ENCODE measurements around the gene NR2C2AP. TPM values are rescaled to one million over a fixed set of nuclear protein-coding genes. Genes with fewer than 3 reads are reported as not detected.

The NR2C2AP gene
- total RNA-seq, 8 experiments from 2014 or later, result 8.7 to 26.0 (median 11.8) TPM

DNA sequence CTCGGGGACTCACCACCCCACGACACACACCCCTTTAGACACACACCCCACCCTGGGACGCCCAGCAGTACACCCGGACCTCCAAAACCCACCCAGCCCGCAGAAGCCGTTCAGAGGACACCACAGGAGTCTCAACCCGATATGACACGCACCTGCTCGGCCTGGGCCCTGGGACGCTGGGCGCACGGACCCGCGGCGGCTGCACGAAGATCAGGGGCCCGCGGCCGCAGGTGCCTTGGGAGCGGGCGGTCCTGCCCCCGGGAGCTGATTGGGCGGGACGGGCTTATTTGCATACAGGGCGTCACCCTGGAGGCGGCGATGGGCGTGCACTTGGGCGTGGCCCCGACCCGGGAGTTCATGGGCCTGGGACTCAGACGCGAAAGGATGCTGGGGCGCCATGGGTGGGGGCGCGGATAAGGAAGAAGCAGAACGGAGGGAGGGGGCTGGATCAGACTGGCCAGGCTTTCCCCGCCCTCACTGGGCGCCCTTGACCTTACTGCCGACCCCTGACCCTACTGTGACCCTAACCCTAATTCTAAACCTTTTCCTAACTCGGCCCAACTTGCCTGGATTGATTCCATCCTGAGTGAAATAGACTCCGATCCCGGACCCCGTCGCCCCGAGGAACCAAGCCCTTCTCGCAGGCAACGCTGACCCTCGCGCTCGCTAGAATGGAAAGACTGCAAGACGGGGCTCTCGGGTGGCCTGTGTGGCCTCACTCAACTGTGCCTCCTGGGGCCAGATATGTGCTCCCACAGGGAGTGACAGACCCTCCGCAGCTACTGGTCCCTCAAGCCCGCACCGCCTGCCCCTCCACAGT lies 33.0 kb downstream of the NR2C2AP start, which contains the start of gene MEF2B:
Gene MEF2B, minus strand, starts transcription at position 211 of the 820 bp plus-strand sequence. CDS start 19,528 bp downstream, outside the sequence.
- Histone ChIP-seq H3K27ac (no peak within 1 kb of the TSS), H3K4me1 (replicated peaks in 1 of 2) (peaks cover 7% of the 10 kb centered on the region in 2 donors), H3K4me3 (peak within 1 kb of the TSS; percentile 12 to 28 (median 18))
- in situ Hi-C loops (cut with MboI; ENCODE audit: low pct_unique_long_range_greater_than_20kb in 2 of 9, low sequenced_read_pairs in 9 of 9, unreplicated experiment in 9 of 9), result loop anchor here in 1 of 9 experiments (25.0 kb wide), 1 partner anchor 317 kb away; no protein-coding TSS in a partner anchor
- 16 to 47% (median 29%) methylated on average over 2 to 10 of the region's 56 CpGs; no CpG with 5 or more reads in 6 of the 10 experiments for WGBS, 10 experiments
- ATAC-seq (replicated peaks in 6 of 8), result peak; percentile 82 to 98 (median 96)

- ATAC-seq (replicated peaks in 6 of 8), result peak in 3 of 8 experiments; percentile 7 to 17 (median 15)
- H3K4me1 ChIP-seq (replicated peaks in 1 of 2), result peaks cover 7% of the 10 kb centered on the region in 2 donors
- in situ Hi-C loops (cut with MboI; ENCODE audit: low pct_unique_long_range_greater_than_20kb in 2 of 9, low sequenced_read_pairs in 9 of 9, unreplicated experiment in 9 of 9), result loop anchor here in 1 of 9 experiments (25.0 kb wide), 1 partner anchor 318 kb away; no protein-coding TSS in a partner anchor
- H3K27ac ChIP-seq, result no peak overlapping the region
- 0 to 81% (median 76%) methylated on average over 1 to 5 of the region's 9 CpGs; no CpG with 5 or more reads in 4 of the 10 experiments for WGBS, 10 experiments
- peak overlapping the region in 3 of 5 donors; percentile 15 to 28 (median 24) for H3K4me3 ChIP-seq
Observed at GRCh38 chr19:19169236-19170052, 33.8 kb downstream of the NR2C2AP start.

GRCh38 chr19:19167612-19168011 lies 35.6 kb downstream of the NR2C2AP start:
- H3K27ac ChIP-seq, result no peak overlapping the region
- in situ Hi-C loops (cut with MboI; ENCODE audit: low pct_unique_long_range_greater_than_20kb in 2 of 9, low sequenced_read_pairs in 9 of 9, unreplicated experiment in 9 of 9), result loop anchor here in 1 of 9 experiments (25.0 kb wide), 1 partner anchor 320 kb away; no protein-coding TSS in a partner anchor
- H3K4me1 ChIP-seq (replicated peaks in 1 of 2), result peaks cover 7% of the 10 kb centered on the region in 2 donors
- WGBS, 10 experiments, result 43 to 86% (median 75%) methylated on average over 1 to 3 of the region's 3 CpGs; no CpG with 5 or more reads in 5 of the 10 experiments
- no peak overlapping the region for H3K4me3 ChIP-seq
- no peak for ATAC-seq (replicated peaks in 6 of 8)

DNA sequence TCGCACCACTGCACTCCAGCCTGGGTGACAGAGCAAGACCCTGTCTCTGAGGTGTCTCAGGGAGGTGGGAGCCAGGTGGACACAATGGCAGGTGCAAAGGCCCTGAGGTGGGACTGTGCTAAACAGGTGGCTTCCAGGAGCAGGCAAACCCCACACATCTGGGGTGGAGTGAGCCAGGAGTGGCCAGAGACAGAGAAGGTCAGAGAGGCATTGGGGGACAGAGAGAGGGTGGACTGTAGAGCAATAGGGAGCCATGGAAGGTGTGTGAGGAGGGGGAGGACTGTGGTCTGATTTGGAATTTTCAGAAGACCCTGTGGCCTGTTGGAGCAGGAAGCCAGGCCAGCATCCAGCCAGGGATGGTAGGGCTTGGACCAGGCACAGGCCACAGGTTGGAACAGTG lies 37.8 kb downstream of the NR2C2AP start:
- ATAC-seq (replicated peaks in 6 of 8), result no peak

DNA sequence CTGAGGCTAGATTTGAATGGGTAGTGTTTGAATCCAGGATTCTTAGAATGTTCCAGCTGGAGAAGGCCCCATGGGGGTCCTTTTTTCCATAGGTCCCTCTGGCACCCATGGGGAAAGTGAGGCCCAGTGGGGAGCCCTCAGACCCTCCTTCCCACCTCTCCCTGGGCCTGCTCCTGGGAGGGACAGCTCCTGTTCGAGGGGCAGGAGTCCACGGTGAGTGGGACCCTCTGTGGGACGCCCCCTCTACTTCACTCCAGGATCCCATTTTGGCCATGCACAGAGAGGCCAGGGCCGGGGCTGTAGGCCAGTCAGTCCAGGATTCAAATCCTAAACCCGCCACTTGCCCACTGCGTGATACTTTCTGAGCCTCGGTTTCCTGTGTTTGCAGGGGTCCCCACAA lies 40.7 kb downstream of the NR2C2AP start:
- in situ Hi-C loops (cut with MboI; ENCODE audit: low pct_unique_long_range_greater_than_20kb in 2 of 9, low sequenced_read_pairs in 9 of 9, unreplicated experiment in 9 of 9), result loop anchor here in 1 of 9 experiments (25.0 kb wide), 1 partner anchor 325 kb away; no protein-coding TSS in a partner anchor
- no peak for ATAC-seq (replicated peaks in 6 of 8)
- H3K4me3 ChIP-seq, result no peak overlapping the region
- H3K4me1 ChIP-seq (replicated peaks in 1 of 2), result no peaks in the 10 kb centered on the region
- WGBS, 10 experiments, result 62 to 100% (median 83%) methylated on average over 1 to 3 of the region's 7 CpGs; no CpG with 5 or more reads in 7 of the 10 experiments
- no peak overlapping the region for H3K27ac ChIP-seq

More for the DNA sequence above, 37.8 kb downstream of the NR2C2AP start:
- Histone ChIP-seq H3K27ac (no peak overlapping the region), H3K4me3 (no peak overlapping the region), H3K4me1 (replicated peaks in 1 of 2) (peaks cover 0 to under 1% of the 10 kb centered on the region in 2 donors)
- 100% methylated on average over 1 of the region's 1 CpG; no CpG with 5 or more reads in 9 of the 10 experiments for WGBS, 10 experiments
- in situ Hi-C loops (cut with MboI; ENCODE audit: low pct_unique_long_range_greater_than_20kb in 2 of 9, low sequenced_read_pairs in 9 of 9, unreplicated experiment in 9 of 9), result loop anchor here in 1 of 9 experiments (25.0 kb wide), 1 partner anchor 322 kb away; no protein-coding TSS in a partner anchor

DNA sequence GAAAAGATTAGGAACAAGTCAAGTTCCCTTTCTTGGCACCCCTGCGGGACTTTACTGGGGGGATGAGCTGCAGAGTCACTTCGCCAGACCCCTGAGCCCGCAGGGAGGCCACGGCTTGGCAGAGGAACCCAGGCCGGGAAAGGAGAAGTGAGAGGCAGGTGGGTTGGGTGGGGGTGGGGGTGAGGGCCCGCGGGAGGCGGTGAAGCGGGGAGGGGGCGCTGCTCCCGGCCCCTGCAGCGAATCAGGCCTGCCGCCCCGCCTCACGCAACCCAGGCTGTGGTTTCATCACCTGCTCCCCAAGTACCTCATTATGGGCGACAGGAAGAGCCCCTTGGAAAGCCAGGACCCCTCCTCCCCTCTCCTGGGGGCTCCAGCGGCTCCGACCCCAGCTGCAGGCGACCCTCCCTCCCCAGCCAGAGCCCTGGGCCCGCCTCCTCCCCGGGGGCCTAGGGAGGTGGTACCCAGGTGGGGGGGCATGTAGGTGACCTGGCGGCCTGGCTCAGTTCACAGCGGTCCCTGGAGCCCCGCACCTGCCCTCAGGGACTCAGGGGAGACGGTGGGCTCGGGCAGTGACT lies 42.7 kb downstream of the NR2C2AP start:
- H3K4me1 ChIP-seq (replicated peaks in 1 of 2), result no peaks in the 10 kb centered on the region
- ATAC-seq (replicated peaks in 6 of 8), result peak in 1 of 8 experiments; percentile 20
- H3K27ac ChIP-seq, result no peak overlapping the region
- in situ Hi-C loops (cut with MboI; ENCODE audit: low pct_unique_long_range_greater_than_20kb in 2 of 9, low sequenced_read_pairs in 9 of 9, unreplicated experiment in 9 of 9), result loop anchor here in 1 of 9 experiments (25.0 kb wide), 1 partner anchor 327 kb away; no protein-coding TSS in a partner anchor
- WGBS, 10 experiments, result 60 to 80% methylated on average over 1 to 2 of the region's 26 CpGs; no CpG with 5 or more reads in 8 of the 10 experiments
- no peak overlapping the region for H3K4me3 ChIP-seq

GRCh38 chr19:19159534-19159933 lies 43.7 kb downstream of the NR2C2AP start:
- no peak overlapping the region for H3K4me3 ChIP-seq
- H3K27ac ChIP-seq, result no peak overlapping the region
- ATAC-seq (replicated peaks in 6 of 8), result no peak
- in situ Hi-C loops (cut with MboI; ENCODE audit: low pct_unique_long_range_greater_than_20kb in 2 of 9, low sequenced_read_pairs in 9 of 9, unreplicated experiment in 9 of 9), result loop anchor here in 1 of 9 experiments (25.0 kb wide), 1 partner anchor 328 kb away; no protein-coding TSS in a partner anchor
- WGBS, 10 experiments, result 80 to 100% (median 100%) methylated on average over 1 to 2 of the region's 4 CpGs; no CpG with 5 or more reads in 3 of the 10 experiments
- H3K4me1 ChIP-seq (replicated peaks in 1 of 2), result no peaks in the 10 kb centered on the region

DNA sequence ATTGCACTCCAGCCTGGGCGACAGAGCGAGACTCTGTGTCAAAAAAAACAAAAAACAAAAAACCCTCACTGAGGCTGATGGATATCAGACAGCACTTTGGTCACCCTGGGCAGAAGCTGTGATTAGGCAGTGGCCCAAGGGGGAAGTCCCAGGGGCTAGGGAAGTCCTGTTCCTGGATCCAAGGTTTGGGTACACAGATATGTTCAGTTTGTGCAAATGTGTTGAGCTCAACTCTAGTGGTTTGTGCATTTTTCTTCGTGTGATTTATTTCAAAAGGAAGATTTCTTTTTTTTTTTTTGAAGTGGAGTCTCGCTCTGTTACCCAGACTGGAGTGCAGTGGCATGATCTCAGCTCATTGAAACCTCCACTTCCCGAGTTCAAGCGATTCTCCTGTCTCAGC lies 45.4 kb downstream of the NR2C2AP start:
- in situ Hi-C loops (cut with MboI; ENCODE audit: low pct_unique_long_range_greater_than_20kb in 2 of 9, low sequenced_read_pairs in 9 of 9, unreplicated experiment in 9 of 9), result loop anchor here in 1 of 9 experiments (25.0 kb wide), 1 partner anchor 329 kb away; no protein-coding TSS in a partner anchor
- 61 to 100% (median 100%) methylated on average over 1 to 6 of the region's 6 CpGs; no CpG with 5 or more reads in 3 of the 10 experiments for WGBS, 10 experiments
- no peak for ATAC-seq (replicated peaks in 6 of 8)
- H3K4me1 ChIP-seq (replicated peaks in 1 of 2), result no peaks in the 10 kb centered on the region
- H3K27ac ChIP-seq, result no peak overlapping the region
- no peak overlapping the region for H3K4me3 ChIP-seq

DNA sequence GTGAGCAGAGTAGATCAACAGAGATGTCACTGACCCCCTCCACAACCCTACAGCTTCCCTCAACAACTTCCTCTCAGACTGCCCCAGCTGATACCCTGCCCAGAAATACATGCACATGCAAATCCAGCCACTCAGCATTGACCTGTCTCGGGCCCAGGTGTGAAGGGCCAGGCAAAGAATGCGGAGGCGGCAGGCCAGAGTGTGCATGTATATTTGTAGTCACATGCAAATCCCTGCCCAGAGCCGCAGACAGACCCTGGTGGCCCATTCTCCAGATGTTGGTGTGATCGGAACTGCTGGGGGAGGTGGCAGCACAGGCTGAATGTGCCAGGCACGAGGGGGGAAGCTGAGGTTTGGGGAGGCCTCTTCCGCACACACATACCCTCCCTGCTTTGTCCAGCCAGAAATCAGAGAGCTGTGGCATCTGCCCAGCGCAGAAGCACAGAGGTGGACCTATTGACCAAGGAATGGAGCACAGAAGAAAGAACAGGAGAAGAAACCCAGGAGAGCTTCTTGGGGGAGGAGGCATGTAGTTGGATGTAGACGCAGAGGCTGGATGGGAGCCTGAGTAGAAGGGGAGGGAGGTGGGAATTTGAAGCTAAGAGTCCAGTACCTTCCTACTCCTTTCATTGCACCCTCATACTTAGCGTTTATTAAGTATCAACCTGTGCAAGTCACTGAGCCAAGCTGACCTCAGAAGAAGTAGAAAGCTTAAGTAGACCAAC lies 47.6 kb downstream of the NR2C2AP start:
- 40 to 100% (median 87%) methylated on average over 2 to 5 of the region's 10 CpGs; no CpG with 5 or more reads in 5 of the 10 experiments for WGBS, 10 experiments
- in situ Hi-C loops (cut with MboI; ENCODE audit: low pct_unique_long_range_greater_than_20kb in 2 of 9, low sequenced_read_pairs in 9 of 9, unreplicated experiment in 9 of 9), result loop anchor here in 1 of 9 experiments (25.0 kb wide), 1 partner anchor 332 kb away; no protein-coding TSS in a partner anchor
- Histone ChIP-seq H3K4me3 (no peak overlapping the region), H3K27ac (no peak overlapping the region), H3K4me1 (replicated peaks in 1 of 2) (no peaks in the 10 kb centered on the region)
- no peak for ATAC-seq (replicated peaks in 6 of 8)

DNA sequence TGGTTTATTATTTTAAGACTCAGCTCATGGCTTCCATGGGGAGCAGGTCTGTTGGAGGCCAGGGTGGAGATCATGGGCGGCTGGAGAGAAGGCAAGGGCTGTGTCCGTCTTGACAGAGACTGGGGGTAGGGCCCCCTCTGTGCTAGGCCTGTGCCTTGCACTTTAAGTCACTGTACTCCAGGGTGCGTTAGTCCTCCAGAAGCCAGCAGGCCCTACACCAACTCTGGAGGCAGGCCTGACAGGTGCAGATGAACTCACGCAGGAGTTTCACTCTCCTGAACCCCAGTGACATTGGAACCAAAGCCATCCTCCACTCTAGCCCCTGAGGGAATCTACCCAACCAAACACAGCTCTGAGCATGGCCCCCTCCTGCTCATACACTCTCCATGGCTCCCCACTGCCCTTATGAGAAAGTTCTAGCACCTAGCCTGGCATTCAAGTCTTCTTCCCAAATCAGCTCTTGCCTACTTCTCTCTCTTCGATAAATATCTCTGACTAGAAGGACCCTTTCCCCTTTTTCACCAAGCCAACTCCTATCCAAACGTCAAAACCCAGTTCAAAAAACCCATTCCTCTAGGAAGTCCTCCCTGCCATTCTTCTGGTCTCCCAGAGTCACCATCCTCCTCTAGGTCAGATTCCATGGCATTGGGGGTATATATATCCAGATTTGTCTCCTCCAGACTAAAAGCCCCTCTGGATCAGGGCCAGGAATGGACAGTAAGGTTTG lies 48.3 kb downstream of the NR2C2AP start:
- H3K4me1 ChIP-seq (replicated peaks in 1 of 2), result no peaks in the 10 kb centered on the region
- WGBS, 10 experiments, result 50 to 94% (median 86%) methylated on average over 2 to 5 of the region's 6 CpGs; no CpG with 5 or more reads in 2 of the 10 experiments
- no peak overlapping the region for H3K4me3 ChIP-seq
- no peak for ATAC-seq (replicated peaks in 6 of 8)
- H3K27ac ChIP-seq, result no peak overlapping the region
- in situ Hi-C loops (cut with MboI; ENCODE audit: low pct_unique_long_range_greater_than_20kb in 2 of 9, low sequenced_read_pairs in 9 of 9, unreplicated experiment in 9 of 9), result loop anchor here in 1 of 9 experiments (25.0 kb wide), 1 partner anchor 332 kb away; no protein-coding TSS in a partner anchor

All from motor neuron (in vitro differentiated cells).